WI38 (cell line): Measurements from ENCODE around the gene ETNPPL.

Source experiments
- H3K4me3 ChIP-seq: 2 replicates; pipeline ENCODE4 v1.5.1; 2011; ENCODE audit warnings: low read depth, mild to moderate bottlenecking, control low read depth, low read length
- CTCF ChIP-seq: IDR thresholded peaks from 2 replicates; pipeline ENCODE4 v1.5.1; 2012; ENCODE audit warnings: low read depth, mild to moderate bottlenecking, control low read depth, low read length

The ETNPPL gene

GRCh38 chr4:108742451-108743420 is 20.1 kb downstream of the ETNPPL start:
- no peak for TF ChIP-seq CTCF
- no peak overlapping the region for H3K4me3 ChIP-seq

- TF ChIP-seq CTCF = no peak
- no peak overlapping the region for H3K4me3 ChIP-seq
Observed at GRCh38 chr4:108738003-108738706, 24.7 kb downstream of the ETNPPL start.

DNA sequence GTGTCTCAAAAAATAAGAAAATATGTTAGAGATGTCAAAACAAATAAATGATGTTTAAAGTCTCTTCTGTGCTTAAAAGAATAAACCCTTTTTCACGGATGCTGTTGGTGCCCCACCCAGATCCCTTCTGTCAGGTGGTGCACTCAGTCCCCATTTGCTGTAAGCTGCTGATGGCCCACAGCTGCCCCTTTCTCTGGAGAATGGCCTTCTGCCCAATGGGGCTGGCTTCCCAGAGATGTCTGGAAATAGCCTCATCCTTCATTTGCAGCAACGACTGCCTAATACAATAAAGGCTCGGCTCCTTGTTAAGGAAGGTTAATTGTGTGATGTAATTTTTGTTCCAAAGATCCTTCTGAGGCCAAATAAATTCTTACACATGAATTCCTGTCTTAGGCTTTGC is 31.8 kb downstream of the ETNPPL start:
- no peak overlapping the region for H3K4me3 ChIP-seq

DNA sequence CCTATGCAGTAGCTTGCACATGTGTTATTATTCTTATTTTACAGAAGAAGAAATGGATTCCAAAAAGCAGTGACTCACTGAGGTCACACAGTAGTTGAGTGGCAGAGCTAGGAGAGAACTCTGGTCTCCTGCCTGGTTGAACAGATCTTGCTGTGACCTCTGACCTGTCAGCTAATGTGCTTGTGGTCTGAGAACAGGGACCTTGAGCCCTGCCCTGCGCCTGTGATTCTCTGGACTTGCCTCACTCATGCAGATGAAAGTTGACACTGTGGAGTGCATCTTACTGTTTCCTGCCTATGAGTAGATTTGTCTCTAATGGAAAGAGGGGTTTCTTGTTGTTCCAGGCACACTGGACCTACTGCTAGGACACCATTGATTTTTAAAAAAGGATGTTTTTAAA is 32.3 kb downstream of the ETNPPL start:
- no peak for TF ChIP-seq CTCF
- no peak overlapping the region for H3K4me3 ChIP-seq

More for the DNA sequence above, 31.8 kb downstream of the ETNPPL start:
- TF ChIP-seq CTCF = no peak

- no peak overlapping the region for H3K4me3 ChIP-seq
- no peak for TF ChIP-seq CTCF
Observed at GRCh38 chr4:108729731-108730130, 33.1 kb downstream of the ETNPPL start.

GRCh38 chr4:108725457-108725856 is 37.4 kb downstream of the ETNPPL start:
- H3K4me3 ChIP-seq = no peak overlapping the region

More at GRCh38 chr4:108725457-108725856, 37.4 kb downstream of the ETNPPL start:
- no peak for TF ChIP-seq CTCF
